ENCODE measurements around the gene KRTAP10-6.
"Not testable (repeated sequence)": the region's sequence is repeated elsewhere in the genome, so short reads cannot be mapped to it uniquely, and the experiment has no call there.

- TF ChIP-seq, protein P1, sequence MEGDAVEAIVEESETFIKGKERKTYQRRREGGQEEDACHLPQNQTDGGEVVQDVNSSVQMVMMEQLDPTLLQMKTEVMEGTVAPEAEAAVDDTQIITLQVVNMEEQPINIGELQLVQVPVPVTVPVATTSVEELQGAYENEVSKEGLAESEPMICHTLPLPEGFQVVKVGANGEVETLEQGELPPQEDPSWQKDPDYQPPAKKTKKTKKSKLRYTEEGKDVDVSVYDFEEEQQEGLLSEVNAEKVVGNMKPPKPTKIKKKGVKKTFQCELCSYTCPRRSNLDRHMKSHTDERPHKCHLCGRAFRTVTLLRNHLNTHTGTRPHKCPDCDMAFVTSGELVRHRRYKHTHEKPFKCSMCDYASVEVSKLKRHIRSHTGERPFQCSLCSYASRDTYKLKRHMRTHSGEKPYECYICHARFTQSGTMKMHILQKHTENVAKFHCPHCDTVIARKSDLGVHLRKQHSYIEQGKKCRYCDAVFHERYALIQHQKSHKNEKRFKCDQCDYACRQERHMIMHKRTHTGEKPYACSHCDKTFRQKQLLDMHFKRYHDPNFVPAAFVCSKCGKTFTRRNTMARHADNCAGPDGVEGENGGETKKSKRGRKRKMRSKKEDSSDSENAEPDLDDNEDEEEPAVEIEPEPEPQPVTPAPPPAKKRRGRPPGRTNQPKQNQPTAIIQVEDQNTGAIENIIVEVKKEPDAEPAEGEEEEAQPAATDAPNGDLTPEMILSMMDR (IDR thresholded peaks at IDR 0.05): not testable (repeated sequence)
- TF ChIP-seq POLR2A (IDR thresholded peaks at IDR 0.05): not testable (repeated sequence)
These were observed 46.4 kb upstream of the KRTAP10-6 start for GRCh38 chr21:44638506-44639330.
